GM23248 (cell line): ENCODE data around the gene BSDC1. TPM values are rescaled to one million over a fixed set of nuclear protein-coding genes. Genes with fewer than 3 reads are reported as not detected.

ENCODE experiments used
- DNase-seq: peaks from one replicate; pipeline ENCODE4 v3.0.0-alpha.2; 2015
- H2AFZ ChIP-seq: fragments of 200-600 bp; sonication (generic); 2 replicates; pipeline ENCODE4 v1.6.1; 2016; ENCODE audit warnings: antibody characterized with exemption
- H3F3A ChIP-seq: fragments of 200-600 bp; sonication (generic); 2 replicates; pipeline ENCODE4 v1.6.1; 2016; ENCODE audit warnings: mild to moderate bottlenecking, antibody characterized with exemption, mixed run types; ENCODE audit not compliant: insufficient read depth
- H3K27ac ChIP-seq: fragments of 200-600 bp; sonication (generic); 2 replicates; pipeline ENCODE4 v1.5.1; 2016; ENCODE audit warnings: mild to moderate bottlenecking
- H3K27me3 ChIP-seq: fragments of 200-600 bp; sonication (generic); replicated peaks from 2 replicates; pipeline ENCODE4 v1.6.1; 2016; ENCODE audit warnings: mild to moderate bottlenecking; ENCODE audit not compliant: insufficient read depth
- H3K36me3 ChIP-seq: fragments of 200-600 bp; sonication (generic); 2 replicates; pipeline ENCODE4 v1.6.1; 2016; ENCODE audit warnings: low read depth, mild to moderate bottlenecking
- H3K4me1 ChIP-seq: fragments of 200-600 bp; sonication (generic); 2 replicates; pipeline ENCODE4 v1.6.1; 2016; ENCODE audit warnings: mild to moderate bottlenecking; ENCODE audit not compliant: insufficient read depth
- H3K4me2 ChIP-seq: fragments of 200-600 bp; sonication (generic); one replicate; pipeline ENCODE4 v1.6.1; 2016; ENCODE audit warnings: mild to moderate bottlenecking; ENCODE audit not compliant: unreplicated experiment
- H3K4me3 ChIP-seq: fragments of 200-600 bp; sonication (generic); 2 replicates; pipeline ENCODE4 v1.5.1; 2016; ENCODE audit warnings: mild to moderate bottlenecking
- H3K79me2 ChIP-seq: fragments of 200-600 bp; sonication (generic); 2 replicates; pipeline ENCODE4 v1.6.1; 2016; ENCODE audit warnings: mild to moderate bottlenecking; ENCODE audit not compliant: insufficient read depth
- H3K9ac ChIP-seq: fragments of 200-600 bp; sonication (generic); 2 replicates; pipeline ENCODE4 v1.6.1; 2016; ENCODE audit warnings: mild to moderate bottlenecking
- H3K9me2 ChIP-seq: fragments of 200-600 bp; sonication (generic); 2 replicates; pipeline ENCODE4 v1.6.1; 2016; ENCODE audit warnings: mixed run types, mild to moderate bottlenecking, moderate library complexity; ENCODE audit not compliant: insufficient read depth
- H3K9me3 ChIP-seq: fragments of 200-600 bp; sonication (generic); one replicate; pipeline ENCODE4 v1.6.1; 2017; ENCODE audit warnings: low read depth
- H4K20me1 ChIP-seq: fragments of 200-600 bp; sonication (generic); 2 replicates; pipeline ENCODE4 v1.6.0; 2016; ENCODE audit not compliant: insufficient read depth
- EZH2 ChIP-seq: fragments of 200-600 bp; sonication (generic); IDR thresholded peaks from 2 replicates; pipeline ENCODE4 v1.6.1; 2018; ENCODE audit warnings: antibody characterized with exemption, mild to moderate bottlenecking; ENCODE audit not compliant: insufficient read depth, poor library complexity, severe bottlenecking
- EZH2phosphoT487 ChIP-seq: fragments of 200-600 bp; sonication (generic); IDR thresholded peaks from 2 replicates; pipeline ENCODE4 v1.6.1; 2018; ENCODE audit warnings: antibody characterized with exemption, moderate library complexity, mild to moderate bottlenecking, low read depth; ENCODE audit not compliant: insufficient read depth
- WGBS, 2 experiments: methylation state at CpG; one replicate each; pipeline ENCODE4 v1.1.6; 2015 to 2017; ENCODE audit warnings: low lambda C conversion rate in 2 of 2, low coverage in 1 of 2; ENCODE audit errors: missing lambda C conversion rate in 2 of 2; 5-methylcytosine and 5-hydroxymethylcytosine counted together
- in situ Hi-C: fragments of 300-500 bp; cut with MboI; formaldehyde crosslinking; loops from 2 replicates; pipeline ENCODE4 v1.15.0; 2020
- polyA plus RNA-seq: library from polyadenylated mRNA; unstranded; fragments of >200 nt; fragmentation: Nextera tagmentation; extraction: Ambion mirVana; gene quantifications from 2 replicates; pipeline ENCODE4 v1.2.1, GENCODE V29; 2016
- total RNA-seq: library from RNA; depleted of rRNA; stranded (reverse); fragments of >200 nt; shearing (Covaris generic); gene quantifications from 2 replicates; pipeline ENCODE4 v1.2.3, GENCODE V29; 2014

Gene BSDC1
- total and polyA plus RNA-seq, 2 experiments from 2014 or later = 47.8 to 94.9 TPM

GRCh38 chr1:32405672-32406467, 11.6 kb upstream of the BSDC1 start:
- H3K9me2 ChIP-seq = no peaks in the 10 kb centered on the region
- in situ Hi-C loops = no loop called here
- no peak overlapping the region for H3K9ac ChIP-seq

GRCh38 chr1:32404946-32405345, 10.7 kb upstream of the BSDC1 start:
- H3K36me3 ChIP-seq = no peaks in the 10 kb centered on the region
- no peaks in the 10 kb centered on the region for H3K9me3 ChIP-seq
- DNase-seq = peak; percentile 5
- WGBS, 2 experiments = 13 to 19% methylated on average over 2 of the region's 2 CpGs
- no peak overlapping the region for H3K4me2 ChIP-seq
- H3F3A ChIP-seq = peaks cover 19% of the 10 kb centered on the region
- H3K4me3 ChIP-seq = no peak overlapping the region
- in situ Hi-C loops = no loop called here
- H3K27ac ChIP-seq = no peak overlapping the region
- H3K27me3 ChIP-seq = no peaks in the 10 kb centered on the region
- H3K9me2 ChIP-seq = no peaks in the 10 kb centered on the region
- TF ChIP-seq EZH2 (no peak), EZH2phosphoT487 (no peak)
- H3K9ac ChIP-seq = no peak overlapping the region
- no peaks in the 10 kb centered on the region for H4K20me1 ChIP-seq
- 0 out of 2 replicates have a peak, but pooled peaks cover 4% of the 10 kb centered on the region for H3K4me1 ChIP-seq
- H3K79me2 ChIP-seq = no peaks in the 10 kb centered on the region
- H2AFZ ChIP-seq = no peak overlapping the region

More at GRCh38 chr1:32405672-32406467, 11.6 kb upstream of the BSDC1 start:
- Histone ChIP-seq H3K36me3 (no peaks in the 10 kb centered on the region), H4K20me1 (no peaks in the 10 kb centered on the region), H3K79me2 (no peaks in the 10 kb centered on the region), H3K4me2 (no peak overlapping the region), H3K27ac (no peak overlapping the region), H3K27me3 (no peaks in the 10 kb centered on the region), H2AFZ (no peak overlapping the region), H3K9me3 (no peaks in the 10 kb centered on the region), H3K4me1 (no peaks in the 10 kb centered on the region), H3F3A (peaks cover 11% of the 10 kb centered on the region; the same call in 1 of the 2 replicates), H3K4me3 (no peak overlapping the region)
- TF ChIP-seq EZH2 (no peak), EZH2phosphoT487 (no peak)
- DNase-seq = no peak
- WGBS, 2 experiments = 72 to 76% methylated on average over 4 of the region's 4 CpGs

- Histone ChIP-seq H3K27me3 (no peaks in the 10 kb centered on the region), H3F3A (peaks cover 20% of the 10 kb centered on the region), H3K27ac (peak overlapping the region; percentile 81), H3K36me3 (no peaks in the 10 kb centered on the region), H3K79me2 (no peaks in the 10 kb centered on the region), H2AFZ (peak overlapping the region; percentile 66), H3K9me3 (no peaks in the 10 kb centered on the region), H3K4me2 (no peak overlapping the region), H3K9ac (peak overlapping the region; percentile 22; the same call in 1 of the 2 replicates), H3K4me3 (no peak overlapping the region), H3K9me2 (no peaks in the 10 kb centered on the region), H3K4me1 (peaks cover 12% of the 10 kb centered on the region; the same call in 1 of the 2 replicates), H4K20me1 (no peaks in the 10 kb centered on the region)
- TF ChIP-seq EZH2phosphoT487 (no peak), EZH2 (no peak)
- peak; percentile 98 for DNase-seq
- WGBS, 2 experiments = 18 to 19% methylated on average over 13 of the region's 13 CpGs
- in situ Hi-C loops = no loop called here
Observed at GRCh38 chr1:32400876-32401631, 6.8 kb upstream of the BSDC1 start.

- H3K9me2 ChIP-seq = no peaks in the 10 kb centered on the region
- no peak overlapping the region for H3K4me3 ChIP-seq
- H3K79me2 ChIP-seq = 0 out of 2 replicates have a peak, but pooled peaks cover 3% of the 10 kb centered on the region
- TF ChIP-seq EZH2 (no peak), EZH2phosphoT487 (no peak)
- no peak for DNase-seq
- no peaks in the 10 kb centered on the region for H3K9me3 ChIP-seq
- no peaks in the 10 kb centered on the region for H4K20me1 ChIP-seq
- H3K4me1 ChIP-seq = peaks cover 17% of the 10 kb centered on the region; the same call in 1 of the 2 replicates
- peaks cover 24% of the 10 kb centered on the region for H3F3A ChIP-seq
- no peak overlapping the region for H3K9ac ChIP-seq
- no peak overlapping the region for H2AFZ ChIP-seq
- H3K36me3 ChIP-seq = no peaks in the 10 kb centered on the region
- H3K4me2 ChIP-seq = no peak overlapping the region
- in situ Hi-C loops = no loop called here
- no peaks in the 10 kb centered on the region for H3K27me3 ChIP-seq
- H3K27ac ChIP-seq = no peak overlapping the region
- WGBS, 2 experiments = 48 to 53% methylated on average over 4 of the region's 4 CpGs
Observed at GRCh38 chr1:32399843-32400242, 5.6 kb upstream of the BSDC1 start.
